Measurements from ENCODE around the gene PFDN5. TPM values are rescaled to one million over a fixed set of nuclear protein-coding genes. Genes with fewer than 3 reads are reported as not detected.
A peak's percentile ranks its signal among the peaks of the same experiment; 100 is the strongest.

Gene PFDN5
- 100 to 1,000 TPM; 390 to 782 (median 568) TPM for total RNA-seq

DNA sequence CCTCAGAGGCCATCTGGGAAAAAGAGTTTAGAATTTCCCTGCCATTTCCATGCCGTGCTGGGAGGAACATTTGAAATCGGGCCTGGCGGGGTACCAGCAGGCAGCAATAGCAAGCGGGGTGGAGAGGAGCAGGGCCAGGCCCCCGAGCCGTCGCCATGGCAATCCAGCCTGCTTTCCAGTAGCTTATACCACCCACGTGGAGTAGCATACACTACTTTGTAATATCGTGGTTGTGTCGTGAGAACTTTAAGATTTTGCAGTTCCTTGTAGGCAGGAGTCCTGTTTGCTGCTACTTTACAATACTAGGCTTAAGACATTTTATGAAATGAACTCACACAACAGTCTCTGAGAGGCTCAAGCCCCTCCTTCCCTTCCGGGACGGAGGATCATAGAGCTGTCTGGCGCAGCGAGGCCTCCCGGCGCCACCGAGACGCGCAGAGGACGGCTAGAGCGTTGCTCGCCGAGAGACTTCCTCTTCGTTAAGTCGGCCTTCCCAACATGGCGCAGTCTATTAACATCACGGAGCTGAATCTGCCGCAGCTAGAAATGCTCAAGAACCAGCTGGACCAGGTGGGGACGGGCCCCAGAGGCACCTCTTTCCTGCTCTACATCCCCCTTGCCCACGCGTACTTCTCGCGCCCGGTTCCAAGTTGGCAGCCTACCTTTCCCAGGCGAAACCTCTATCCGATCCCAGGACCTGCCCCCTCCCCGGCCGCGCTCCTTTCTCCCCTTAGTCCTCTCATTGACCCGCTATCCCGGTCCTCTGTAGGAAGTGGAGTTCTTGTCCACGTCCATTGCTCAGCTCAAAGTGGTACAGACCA lies at the start of gene PFDN5:
Gene PFDN5, plus strand, starts transcription at position 473 of the 821 bp plus-strand sequence. Its CDS starts 26 bp downstream, at position 499.
- Histone ChIP-seq H3K27me3 (no peaks in the 10 kb centered on the region), H3K27ac (peak within 1 kb of the TSS; percentile 77 to 90 (median 89)), H3K4me1 (peaks cover 4 to 53% (median 30%) of the 10 kb centered on the region in 3 donors), H3K4me3 (peak within 1 kb of the TSS; percentile 79 to 91), H3K9me3 (no peaks in the 10 kb centered on the region), H3K36me3 (peaks cover 0 to 13% of the 10 kb centered on the region in 2 donors)
- ATAC-seq, result peak; percentile 96
- TF ChIP-seq EP300 (IDR thresholded peaks at IDR 0.05), result no peak
- TF ChIP-seq, protein P1, sequence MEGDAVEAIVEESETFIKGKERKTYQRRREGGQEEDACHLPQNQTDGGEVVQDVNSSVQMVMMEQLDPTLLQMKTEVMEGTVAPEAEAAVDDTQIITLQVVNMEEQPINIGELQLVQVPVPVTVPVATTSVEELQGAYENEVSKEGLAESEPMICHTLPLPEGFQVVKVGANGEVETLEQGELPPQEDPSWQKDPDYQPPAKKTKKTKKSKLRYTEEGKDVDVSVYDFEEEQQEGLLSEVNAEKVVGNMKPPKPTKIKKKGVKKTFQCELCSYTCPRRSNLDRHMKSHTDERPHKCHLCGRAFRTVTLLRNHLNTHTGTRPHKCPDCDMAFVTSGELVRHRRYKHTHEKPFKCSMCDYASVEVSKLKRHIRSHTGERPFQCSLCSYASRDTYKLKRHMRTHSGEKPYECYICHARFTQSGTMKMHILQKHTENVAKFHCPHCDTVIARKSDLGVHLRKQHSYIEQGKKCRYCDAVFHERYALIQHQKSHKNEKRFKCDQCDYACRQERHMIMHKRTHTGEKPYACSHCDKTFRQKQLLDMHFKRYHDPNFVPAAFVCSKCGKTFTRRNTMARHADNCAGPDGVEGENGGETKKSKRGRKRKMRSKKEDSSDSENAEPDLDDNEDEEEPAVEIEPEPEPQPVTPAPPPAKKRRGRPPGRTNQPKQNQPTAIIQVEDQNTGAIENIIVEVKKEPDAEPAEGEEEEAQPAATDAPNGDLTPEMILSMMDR (IDR thresholded peaks at IDR 0.05), result peak in 3 of 4 experiments; percentile 33 to 57 (median 41)
- TF ChIP-seq POLR2AphosphoS5 (IDR thresholded peaks at IDR 0.05), result peak; percentile 76
- peak; percentile 59 to 63 for TF ChIP-seq POLR2A (IDR thresholded peaks at IDR 0.05)
- WGBS, 2 donors (ENCODE audit: low coverage in 1 of 2), result 1% methylated on average over 20 of the region's 42 CpGs; no CpG with 5 or more reads in 1 of the 2 donors

GRCh38 chr12:53251477-53252348 lies 43.6 kb upstream of the PFDN5 start:
- Histone ChIP-seq H3K27ac (peak overlapping the region; percentile 36 to 93 (median 86)), H3K27me3 (no peaks in the 10 kb centered on the region), H3K36me3 (peaks cover 0 to 31% of the 10 kb centered on the region in 2 donors), H3K4me1 (peaks cover 0 to 39% (median 21%) of the 10 kb centered on the region in 3 donors), H3K4me3 (peak overlapping the region; percentile 61 to 92), H3K9me3 (no peaks in the 10 kb centered on the region)
- WGBS, 2 donors (ENCODE audit: low coverage in 1 of 2), result 0 to 4% methylated on average over 7 to 8 of the region's 51 CpGs
- ATAC-seq, result peak; percentile 91
- TF ChIP-seq EP300 (IDR thresholded peaks at IDR 0.05), result no peak
- TF ChIP-seq POLR2A (IDR thresholded peaks at IDR 0.05), result peak; percentile 45 to 46
- peak; percentile 64 for TF ChIP-seq POLR2AphosphoS5 (IDR thresholded peaks at IDR 0.05)
- TF ChIP-seq, protein P1 (IDR thresholded peaks at IDR 0.05), result peak in 3 of 4 experiments; percentile 32 to 64 (median 43)

DNA sequence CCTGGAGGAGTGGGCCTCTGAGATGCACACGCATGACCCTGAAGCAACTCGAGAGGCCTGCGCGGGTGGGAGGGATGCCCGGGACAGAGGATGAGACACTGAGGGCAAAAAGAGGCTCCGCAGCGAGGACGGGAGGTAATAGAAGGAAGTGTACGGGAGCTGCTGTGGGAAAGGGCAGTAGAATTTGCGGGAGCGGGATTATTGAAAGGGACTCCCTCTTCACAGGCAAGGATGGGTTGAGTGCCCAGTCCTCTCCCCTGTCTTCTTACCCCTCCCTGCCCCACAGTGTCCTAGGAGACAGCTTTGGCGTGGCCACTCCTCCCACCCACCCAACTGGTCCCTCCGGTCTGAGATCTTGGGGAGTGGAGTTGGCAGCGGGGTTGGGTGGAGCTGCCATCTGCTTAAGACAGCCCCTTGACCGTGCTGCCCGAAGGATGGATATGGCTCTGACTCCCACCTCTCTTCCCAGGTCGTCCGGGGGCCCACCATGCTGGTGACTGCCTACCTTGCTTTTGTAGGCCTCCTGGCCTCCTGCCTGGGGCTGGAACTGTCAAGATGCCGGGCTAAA lies 42.9 kb upstream of the PFDN5 start:
- peaks cover 0 to 31% of the 10 kb centered on the region in 2 donors for H3K36me3 ChIP-seq
- no peak for ATAC-seq
- 0 to 3% methylated on average over 11 to 15 of the region's 19 CpGs for WGBS, 2 donors (ENCODE audit: low coverage in 1 of 2)

DNA sequence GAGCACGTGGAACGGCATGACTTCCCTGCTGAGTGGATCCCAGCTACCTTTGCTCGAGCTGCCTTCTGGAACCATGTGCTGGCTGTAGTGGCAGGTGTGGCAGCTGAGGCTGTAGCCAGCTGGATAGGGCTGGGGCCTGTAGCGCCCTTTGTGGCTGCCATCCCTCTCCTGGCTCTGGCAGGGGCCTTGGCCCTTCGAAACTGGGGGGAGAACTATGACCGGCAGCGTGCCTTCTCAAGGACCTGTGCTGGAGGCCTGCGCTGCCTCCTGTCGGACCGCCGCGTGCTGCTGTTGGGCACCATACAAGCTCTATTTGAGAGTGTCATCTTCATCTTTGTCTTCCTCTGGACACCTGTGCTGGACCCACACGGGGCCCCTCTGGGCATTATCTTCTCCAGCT lies 42.0 kb upstream of the PFDN5 start:
- Histone ChIP-seq H3K4me1 (peaks cover 0 to 39% (median 21%) of the 10 kb centered on the region in 3 donors), H3K27ac (peak overlapping the region in 2 of 4 donors; percentile 83 to 90), H3K27me3 (no peaks in the 10 kb centered on the region), H3K36me3 (peaks cover 0 to 31% of the 10 kb centered on the region in 2 donors), H3K9me3 (no peaks in the 10 kb centered on the region), H3K4me3 (peak overlapping the region in 1 of 2 donors; percentile 92)
- TF ChIP-seq, protein P1 (IDR thresholded peaks at IDR 0.05), result no peak
- TF ChIP-seq POLR2A (IDR thresholded peaks at IDR 0.05) (no peak), POLR2AphosphoS5 (IDR thresholded peaks at IDR 0.05) (no peak), EP300 (IDR thresholded peaks at IDR 0.05) (no peak)
- no peak for ATAC-seq
- WGBS, 2 donors (ENCODE audit: low coverage in 1 of 2), result 81% methylated on average over 6 of the region's 13 CpGs; no CpG with 5 or more reads in 1 of the 2 donors

More for the DNA sequence above, 42.9 kb upstream of the PFDN5 start:
- H3K9me3 ChIP-seq, result no peaks in the 10 kb centered on the region
- H3K27ac ChIP-seq, result peak overlapping the region; percentile 36 to 93 (median 86)
- H3K4me3 ChIP-seq, result peak overlapping the region; percentile 61 to 92
- H3K4me1 ChIP-seq, result peaks cover 0 to 39% (median 21%) of the 10 kb centered on the region in 3 donors
- TF ChIP-seq POLR2A (IDR thresholded peaks at IDR 0.05) (no peak), POLR2AphosphoS5 (IDR thresholded peaks at IDR 0.05) (no peak), EP300 (IDR thresholded peaks at IDR 0.05) (no peak)
- TF ChIP-seq, protein P1 (IDR thresholded peaks at IDR 0.05), result no peak
- no peaks in the 10 kb centered on the region for H3K27me3 ChIP-seq
